HG02938 (cell line): ENCODE measurements around the gene CCR7.

Experiments used
- ATAC-seq: cut with Tn5 transposase; IDR thresholded peaks from one replicate; pipeline ENCODE4 v1.9.1; 2021; ENCODE audit warnings: mild to moderate bottlenecking, moderate library complexity; ENCODE audit not compliant: unreplicated experiment

The CCR7 gene, protein sequence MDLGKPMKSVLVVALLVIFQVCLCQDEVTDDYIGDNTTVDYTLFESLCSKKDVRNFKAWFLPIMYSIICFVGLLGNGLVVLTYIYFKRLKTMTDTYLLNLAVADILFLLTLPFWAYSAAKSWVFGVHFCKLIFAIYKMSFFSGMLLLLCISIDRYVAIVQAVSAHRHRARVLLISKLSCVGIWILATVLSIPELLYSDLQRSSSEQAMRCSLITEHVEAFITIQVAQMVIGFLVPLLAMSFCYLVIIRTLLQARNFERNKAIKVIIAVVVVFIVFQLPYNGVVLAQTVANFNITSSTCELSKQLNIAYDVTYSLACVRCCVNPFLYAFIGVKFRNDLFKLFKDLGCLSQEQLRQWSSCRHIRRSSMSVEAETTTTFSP

GRCh38 chr17:40564883-40565768 lies at the start of gene CCR7:
TSS of gene CCR7 (minus strand) at chr17:40565472. CDS start at chr17:40565409, 63 bp downstream.
- no peak for ATAC-seq

DNA sequence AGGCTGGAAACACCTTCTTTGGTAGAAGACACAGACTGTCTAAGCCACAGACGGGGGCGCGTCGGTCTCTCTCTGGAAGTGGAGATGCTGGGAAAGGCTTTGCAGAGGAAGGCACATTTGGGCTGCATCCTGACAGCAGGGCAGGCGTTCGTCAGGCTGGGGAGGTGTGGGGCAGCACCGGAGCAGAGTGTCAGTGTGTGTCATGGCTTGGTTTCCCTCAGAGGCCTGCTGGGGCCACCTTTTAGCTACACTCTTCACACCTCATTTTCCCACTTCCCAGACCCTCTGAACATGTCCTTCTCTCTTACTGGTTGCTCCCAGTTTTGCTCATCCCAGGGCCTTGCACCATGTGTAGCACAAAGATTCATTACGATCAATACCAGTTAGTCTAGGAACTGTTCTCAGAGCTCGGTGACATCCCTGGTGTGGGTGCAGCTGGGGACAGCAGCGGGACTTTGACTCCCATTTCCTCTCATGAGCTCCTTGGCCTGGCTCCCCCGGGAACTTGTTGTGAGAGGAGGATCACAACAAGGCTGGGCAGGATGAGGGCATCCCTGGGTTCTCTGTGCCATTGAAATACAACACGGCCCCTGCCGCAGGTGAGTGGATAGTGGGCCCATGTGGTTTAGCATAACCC lies 49.3 kb upstream of the CCR7 start:
- no peak for ATAC-seq

- no peak for ATAC-seq
Measured at GRCh38 chr17:40613467-40614154, 48.3 kb upstream of the CCR7 start.

DNA sequence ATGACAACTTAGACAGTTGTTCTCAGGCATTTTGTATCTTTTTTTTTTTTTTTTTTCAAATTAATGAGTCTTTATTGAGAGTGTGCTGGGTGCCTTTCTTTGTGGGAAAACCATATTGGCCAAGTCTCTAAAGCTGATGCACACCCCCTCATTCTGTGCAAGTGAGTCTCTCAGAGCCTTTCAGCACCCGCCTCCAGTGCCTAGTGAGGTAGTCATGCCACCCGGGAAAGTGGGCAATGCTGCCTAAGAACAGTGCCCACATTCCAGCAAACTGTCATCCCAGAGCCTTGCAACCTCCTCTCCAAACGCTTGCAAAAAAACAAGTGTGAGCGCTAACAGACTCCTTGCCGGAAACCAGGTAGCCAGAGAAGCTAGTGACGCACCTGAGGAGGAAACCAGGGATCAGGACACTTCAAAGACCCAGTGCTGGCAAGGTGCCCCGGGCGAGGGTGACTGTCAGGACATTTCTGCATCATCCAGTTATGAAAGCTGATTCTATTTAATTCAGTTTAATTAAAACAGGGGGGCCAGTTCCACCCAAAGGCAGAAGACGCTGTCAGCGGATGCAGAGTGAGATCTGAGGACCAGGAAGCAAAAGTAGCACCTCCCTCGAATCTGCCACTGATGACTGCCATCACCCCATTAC lies 47.5 kb upstream of the CCR7 start:
- no peak for ATAC-seq

DNA sequence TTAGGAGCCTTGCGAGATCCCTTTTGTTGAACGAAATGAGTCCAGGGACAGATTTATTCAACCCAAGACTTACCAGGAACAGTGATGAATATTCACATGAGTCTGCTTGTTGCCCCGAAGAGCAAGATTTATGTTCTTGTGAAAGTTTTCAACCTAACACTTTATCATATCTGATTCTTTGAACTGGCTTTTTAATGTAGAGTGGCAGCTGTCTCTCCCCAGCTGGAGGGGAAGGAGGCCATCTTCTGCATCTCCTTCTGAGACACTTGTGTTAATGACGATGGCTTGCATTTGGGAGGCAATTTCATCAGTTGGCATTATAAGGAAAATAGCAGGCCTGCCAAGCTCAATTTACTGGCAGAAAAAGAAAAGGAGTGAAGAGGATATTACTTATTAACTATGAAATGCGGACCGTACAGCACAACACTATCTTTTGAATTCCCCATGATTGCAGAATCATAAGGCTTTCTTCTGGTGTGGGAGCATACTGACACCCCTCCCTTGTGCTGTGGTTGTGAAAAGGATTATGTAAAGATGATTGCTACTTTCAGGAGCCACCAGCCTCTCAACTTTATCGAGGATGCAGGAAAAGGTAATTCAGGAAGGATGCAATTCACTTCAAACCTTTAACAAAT lies 46.7 kb upstream of the CCR7 start:
- no peak for ATAC-seq

DNA sequence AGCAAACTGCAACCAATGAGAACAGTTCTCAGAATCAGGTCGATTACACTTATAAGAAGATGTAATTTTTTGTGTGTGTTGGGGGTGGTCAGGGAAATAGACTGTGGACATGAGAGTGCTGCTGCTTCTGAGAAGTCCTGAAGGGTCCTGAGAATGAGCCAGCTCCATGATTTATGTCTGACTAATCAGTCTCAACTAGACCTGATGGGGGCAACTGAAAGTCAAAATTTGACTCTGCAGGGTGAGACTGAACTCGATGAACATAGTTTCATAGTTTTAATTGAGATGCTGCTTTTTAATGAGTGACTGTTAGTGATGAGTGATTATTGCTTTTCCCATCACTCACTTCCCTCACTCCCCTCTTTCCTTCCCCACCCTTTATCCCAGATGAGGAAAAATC lies 45.1 kb upstream of the CCR7 start:
- ATAC-seq = no peak

- ATAC-seq = no peak
Measured at GRCh38 chr17:40608061-40608581, 42.8 kb upstream of the CCR7 start.

DNA sequence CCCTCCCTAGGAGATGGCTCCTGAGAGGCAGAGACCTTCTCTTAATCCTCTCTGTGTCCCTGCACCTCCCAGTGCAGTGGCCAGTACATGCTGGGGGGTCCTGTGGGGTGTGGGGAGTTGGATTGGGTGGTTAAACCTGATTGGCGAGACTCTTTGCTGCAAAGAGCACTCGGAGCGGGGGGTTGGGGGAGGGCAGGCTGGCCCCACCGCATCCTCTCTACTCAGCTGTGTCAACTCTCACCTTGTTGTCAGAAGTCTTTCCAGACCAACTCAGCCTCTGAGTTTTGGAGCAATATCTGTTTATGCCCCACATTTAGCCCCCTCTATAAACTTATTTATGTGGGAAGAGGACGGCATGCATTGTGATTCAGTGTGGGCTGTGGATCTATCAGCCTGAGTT lies 42.4 kb upstream of the CCR7 start:
- no peak for ATAC-seq

- ATAC-seq = no peak
Measured at GRCh38 chr17:40606548-40607353, 41.5 kb upstream of the CCR7 start.

GRCh38 chr17:40605306-40605705 lies 40.0 kb upstream of the CCR7 start:
- no peak for ATAC-seq

- ATAC-seq = no peak
Measured at GRCh38 chr17:40604327-40605080, 39.2 kb upstream of the CCR7 start.

DNA sequence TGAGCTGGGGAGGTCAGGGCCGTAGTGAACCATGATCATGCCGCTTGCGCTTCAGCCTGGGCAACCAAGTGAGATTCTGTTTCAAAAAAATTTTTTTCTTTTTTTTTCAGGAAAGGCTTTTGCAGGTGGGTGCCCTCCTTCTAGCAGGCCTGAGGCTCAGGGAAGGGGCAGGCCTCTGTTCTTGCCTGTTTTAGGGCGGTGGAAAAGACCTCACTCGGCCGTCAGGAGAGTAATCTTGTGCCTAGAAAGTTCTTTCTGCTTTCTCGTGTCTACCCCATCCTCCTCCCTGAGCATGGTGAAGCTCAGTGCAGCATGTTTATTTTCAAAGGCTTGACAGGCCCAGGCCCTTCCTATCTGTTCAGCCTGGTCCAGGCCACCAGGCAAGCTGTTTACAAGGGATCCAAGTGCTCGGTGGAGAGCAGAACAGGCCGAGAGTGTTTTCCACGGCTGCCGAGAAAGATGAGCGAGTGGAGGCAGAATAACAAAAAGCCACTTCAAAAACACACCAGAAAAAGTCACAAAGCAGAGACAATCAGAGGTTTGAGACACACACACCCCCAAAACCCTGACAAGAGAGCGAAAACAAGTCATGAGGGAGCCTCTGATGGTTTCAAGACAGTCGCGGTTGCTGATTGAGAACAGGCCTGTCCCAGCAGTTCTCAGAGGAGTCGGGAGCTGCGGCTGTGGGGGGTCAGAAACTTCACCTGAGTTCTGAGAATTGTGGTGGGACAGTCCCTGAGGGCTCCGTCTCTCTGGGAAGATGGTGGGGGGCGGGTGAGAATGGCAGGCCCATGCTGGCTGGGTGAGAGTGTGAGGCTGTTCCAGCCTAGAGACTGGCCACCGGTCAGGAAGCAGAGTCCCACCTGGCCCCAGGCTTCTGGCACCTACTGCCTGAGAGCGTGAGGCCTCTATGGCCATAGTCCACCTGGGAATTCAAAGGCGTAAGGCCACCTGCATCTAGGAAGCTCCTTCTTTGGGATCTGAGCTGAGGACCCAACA lies 37.5 kb upstream of the CCR7 start:
- ATAC-seq = no peak

DNA sequence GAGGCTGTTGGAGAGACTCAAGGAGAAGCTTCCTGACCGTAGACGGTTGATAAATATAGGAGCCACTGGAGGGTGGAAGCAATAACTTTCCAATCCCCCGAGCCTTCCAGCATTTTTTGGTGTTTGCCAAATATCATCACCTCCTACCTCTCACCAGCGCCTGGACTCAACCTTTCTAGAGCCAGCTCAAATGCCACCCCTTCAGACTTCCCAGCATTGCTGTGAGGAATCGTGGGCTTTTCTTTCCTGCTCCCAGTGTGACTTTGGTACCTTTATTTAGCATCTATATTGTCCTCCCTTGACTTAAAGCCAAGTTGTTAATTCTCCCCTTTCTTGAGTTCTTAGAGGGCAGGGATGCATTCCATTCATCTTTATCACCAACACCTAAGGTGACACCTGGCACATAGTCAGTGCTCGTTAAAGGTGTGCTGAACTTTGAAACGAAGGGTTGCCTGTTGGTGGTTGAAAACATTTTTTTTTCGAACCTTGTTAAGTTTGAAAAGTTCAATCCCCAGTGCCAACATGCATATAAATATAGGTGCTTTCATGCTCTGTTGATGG lies 35.3 kb upstream of the CCR7 start:
- no peak for ATAC-seq

DNA sequence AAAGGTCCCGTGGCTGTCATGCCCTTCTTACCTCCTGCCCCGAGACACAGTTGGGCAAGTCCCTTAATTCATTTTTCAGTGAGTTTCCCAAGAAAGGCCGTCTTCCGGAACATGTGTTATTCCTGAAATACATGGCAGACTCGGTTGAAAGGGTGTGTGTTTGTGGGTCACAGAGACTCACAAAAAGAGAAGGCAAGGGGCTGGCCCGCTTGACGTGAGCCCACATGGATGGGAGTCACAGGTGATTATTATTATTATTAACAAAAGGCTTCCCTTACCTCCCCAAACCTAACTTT lies 34.1 kb upstream of the CCR7 start:
- no peak for ATAC-seq

DNA sequence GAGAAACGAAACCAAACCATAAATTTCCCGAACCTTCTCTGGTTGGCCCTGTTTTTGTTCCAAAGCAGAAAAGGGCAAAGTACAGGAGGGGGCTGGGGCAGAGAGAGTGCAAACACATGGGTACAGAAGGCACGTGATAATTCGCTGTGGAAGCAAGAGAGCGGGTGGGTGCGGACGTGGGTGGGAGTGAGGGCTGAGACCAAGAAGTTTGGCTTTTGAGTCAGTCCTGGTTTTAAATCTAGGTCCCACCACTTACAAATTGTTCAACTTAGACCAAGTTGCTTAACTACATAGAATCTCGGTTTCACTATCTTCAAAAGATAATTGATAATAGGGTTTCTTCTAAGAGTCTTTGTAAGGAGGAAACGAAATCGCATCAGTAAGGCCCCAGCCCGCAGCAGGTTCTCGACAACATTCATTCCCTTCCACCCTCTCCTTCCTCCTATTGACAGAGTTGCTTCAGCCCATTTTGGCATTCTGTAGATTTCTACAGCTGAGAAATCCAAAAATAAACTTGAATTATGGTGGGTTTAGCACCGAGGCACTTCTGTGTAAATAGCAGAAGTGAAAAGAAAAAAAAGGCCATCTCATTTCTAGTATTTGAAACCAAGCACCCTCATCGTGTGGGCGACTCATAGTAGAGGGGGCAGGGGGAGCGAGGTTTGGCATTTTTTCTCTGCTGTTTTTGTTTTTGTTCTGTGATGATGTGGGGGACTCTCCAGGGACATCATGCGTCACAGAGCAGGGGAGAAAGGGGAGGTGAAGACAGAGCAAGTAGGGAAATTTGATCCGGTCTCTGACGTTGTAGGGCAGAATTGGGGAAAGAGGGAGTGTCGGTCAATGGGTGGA lies 33.6 kb upstream of the CCR7 start:
- peak; percentile 65 for ATAC-seq

- ATAC-seq = no peak
Measured at GRCh38 chr17:40598301-40598618, 33.0 kb upstream of the CCR7 start.
